GM12865 (cell line): ENCODE results near the gene FANCB.

ENCODE experiments used
- DNase-seq: peaks from one replicate; pipeline ENCODE4 v3.0.0; 2010; ENCODE audit warnings: low read depth
- H3K4me3 ChIP-seq: 2 replicates; pipeline ENCODE4 v1.5.1; 2011; ENCODE audit warnings: mild to moderate bottlenecking, low read depth, low read length, control low read depth
- CTCF ChIP-seq: IDR thresholded peaks from 2 replicates; pipeline ENCODE4 v1.5.1; 2011; ENCODE audit warnings: low read length, control low read depth, low read depth, inconsistent platforms; ENCODE audit not compliant: insufficient read depth; ENCODE audit errors: missing control alignments

The FANCB gene

DNA sequence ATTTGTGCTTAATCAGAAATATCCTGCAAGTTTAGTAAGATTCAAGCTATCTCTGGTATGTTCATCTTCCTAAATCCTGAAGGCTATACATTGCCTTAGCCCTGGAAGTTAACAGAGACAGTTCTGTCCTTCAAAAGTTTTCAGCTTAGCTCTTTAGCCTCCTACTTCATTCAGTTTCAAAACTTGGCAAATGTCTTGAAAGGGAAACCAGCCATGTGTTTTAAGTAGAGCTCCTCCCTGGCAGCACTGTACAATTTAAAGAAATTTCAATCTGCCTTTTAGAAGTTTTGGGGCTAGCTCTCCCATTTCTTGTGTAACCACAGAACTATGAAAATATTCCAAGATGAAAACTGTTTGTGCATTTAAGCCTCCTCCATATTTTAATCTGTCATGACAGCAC is 47.0 kb downstream of the FANCB start:
- no peak for DNase-seq
- no peak overlapping the region for H3K4me3 ChIP-seq
- no peak for TF ChIP-seq CTCF

DNA sequence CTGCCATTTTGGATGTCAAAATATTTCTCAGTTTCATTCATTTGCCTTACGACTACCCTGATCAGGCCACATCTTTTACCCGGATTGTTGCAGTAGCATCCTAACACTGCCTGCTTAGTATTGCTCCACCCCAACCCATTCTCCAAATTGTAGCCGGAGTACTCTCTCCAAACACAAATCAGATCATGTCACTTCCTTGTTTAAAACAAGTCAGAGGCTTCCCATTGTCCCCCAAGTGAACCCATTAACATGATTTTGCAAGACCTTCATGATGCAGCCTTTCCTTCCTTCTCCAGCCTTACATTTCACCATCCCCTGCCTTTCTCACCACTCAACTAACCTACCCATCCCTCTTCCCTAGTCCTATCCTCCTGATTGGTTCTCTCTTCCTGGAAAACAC is 53.1 kb downstream of the FANCB start:
- H3K4me3 ChIP-seq, result no peak overlapping the region
- DNase-seq, result no peak
- no peak for TF ChIP-seq CTCF

DNA sequence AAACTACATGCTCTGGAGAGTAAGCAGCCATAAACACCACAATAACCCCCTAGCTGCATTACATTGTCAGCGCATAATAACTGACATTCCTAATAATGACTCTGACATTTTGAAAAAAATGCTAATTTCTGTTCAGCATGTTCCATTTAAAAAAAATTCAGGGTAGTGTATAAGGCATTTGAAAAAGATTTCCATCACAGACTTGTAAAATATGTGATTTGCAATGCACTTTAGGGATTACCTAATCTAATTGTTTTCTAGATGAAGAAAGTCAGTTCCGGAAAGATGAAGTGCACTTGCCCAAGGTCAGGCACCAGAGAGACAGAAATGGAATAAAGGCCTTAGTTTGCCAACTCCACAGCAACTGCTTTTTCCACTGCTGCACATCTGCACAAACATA is 55.3 kb downstream of the FANCB start:
- no peak for TF ChIP-seq CTCF
- no peak for DNase-seq

GRCh38 chrX:14802943-14803710 is 69.7 kb downstream of the FANCB start:
- no peak overlapping the region for H3K4me3 ChIP-seq
- no peak for DNase-seq
- no peak for TF ChIP-seq CTCF

More for the DNA sequence above, 55.3 kb downstream of the FANCB start:
- no peak overlapping the region for H3K4me3 ChIP-seq

GRCh38 chrX:14801136-14801535 is 71.7 kb downstream of the FANCB start:
- no peak overlapping the region for H3K4me3 ChIP-seq
- TF ChIP-seq CTCF, result no peak
- DNase-seq, result no peak

- DNase-seq, result no peak
- H3K4me3 ChIP-seq, result no peak overlapping the region
- TF ChIP-seq CTCF, result no peak
Observed at GRCh38 chrX:14798805-14799397, 74.0 kb downstream of the FANCB start.
